ENCODE measurements around the gene YAP1. TPM values are rescaled to one million over a fixed set of nuclear protein-coding genes. Genes with fewer than 3 reads are reported as not detected.
A peak's percentile ranks its signal among the peaks of the same experiment; 100 is the strongest.
"Not testable (repeated sequence)": the region's sequence is repeated elsewhere in the genome, so short reads cannot be mapped to it uniquely, and the experiment has no call there.

YAP1 gene
- total and polyA plus RNA-seq, 4 experiments from 2014 or later = 0.44 to 0.75 TPM; not detected in 2

DNA sequence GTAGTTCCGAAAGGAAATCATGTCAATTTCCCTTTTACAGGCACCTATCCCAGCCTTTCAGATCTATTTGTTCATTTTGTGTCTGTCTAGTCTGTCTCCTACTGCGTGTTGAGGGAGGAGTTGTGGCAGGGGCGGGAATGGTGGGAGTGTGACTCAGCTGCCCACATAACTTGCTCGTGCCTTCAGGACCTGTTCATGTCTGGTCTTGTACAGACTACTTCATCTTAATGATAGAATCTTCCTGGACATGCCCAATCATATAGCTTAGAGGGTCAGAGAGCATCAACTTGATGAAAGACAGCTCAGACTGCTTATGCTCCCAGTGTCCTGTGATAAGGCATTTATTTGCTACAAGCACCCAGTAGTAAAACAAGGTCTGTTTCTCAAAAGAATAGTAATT, 146.0 kb downstream of the YAP1 start:
- Mint-ChIP-seq H3K9me3 (no peaks in the 10 kb centered on the region), H3K4me1 (no peaks in the 10 kb centered on the region), H3K27ac (no peak overlapping the region), H3K36me3 (no peaks in the 10 kb centered on the region), H3K4me3 (no peak overlapping the region), H3K27me3 (no peaks in the 10 kb centered on the region)
- intact Hi-C loops (cut with micrococcal nuclease) = no loop called here
- no peaks in the 10 kb centered on the region for H3K9me3 ChIP-seq (ENCODE audit: control insufficient read depth in 1 of 2, low read length in 2 of 2)
- ChIA-PET POLR2A (ENCODE audit: partially characterized antibody) (no interaction called here), CTCF (ENCODE audit: partially characterized antibody) (interaction anchor here (0.8 to 1.6 kb wide), 4 partner anchors 13 to 356 kb away, joined by 3 to 12 read pairs (median 3); no protein-coding TSS in a partner anchor)
- no peaks in the 10 kb centered on the region for H3K36me3 ChIP-seq (ENCODE audit: insufficient read depth, low read length)
- H3K4me3 ChIP-seq (ENCODE audit: low read length in 2 of 2) = no peak overlapping the region
- no peak overlapping the region for H3K27ac ChIP-seq (ENCODE audit: low read depth, low read length)
- no peaks in the 10 kb centered on the region for H3K27me3 ChIP-seq (ENCODE audit: insufficient read depth, low read length)
- no peak for DNase-seq
- no peaks in the 10 kb centered on the region for H3K4me1 ChIP-seq (ENCODE audit: insufficient read depth, low read length)

DNA sequence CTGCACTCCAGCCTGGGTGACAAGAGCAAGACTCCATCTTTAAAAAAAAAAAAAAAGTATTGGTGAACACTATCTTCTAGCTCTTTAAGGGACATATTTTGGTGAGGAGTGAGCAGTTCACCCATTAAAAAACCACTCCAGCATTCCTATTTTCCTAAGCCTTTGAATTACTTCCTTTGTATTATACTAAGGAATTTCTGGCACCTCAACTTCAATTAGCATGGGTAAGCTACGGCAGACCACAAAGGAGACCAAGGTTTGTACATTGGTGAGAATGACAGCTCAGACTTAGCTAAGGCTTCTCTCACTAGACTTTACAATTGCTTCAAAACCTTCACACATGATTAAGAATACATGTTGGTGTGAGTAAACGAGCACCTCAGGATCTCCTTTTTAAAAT, 150.0 kb downstream of the YAP1 start:
- POLR2A ChIA-PET (ENCODE audit: partially characterized antibody) = no interaction called here
- no peaks in the 10 kb centered on the region for H3K27me3 ChIP-seq (ENCODE audit: insufficient read depth, low read length)
- H3K36me3 ChIP-seq (ENCODE audit: insufficient read depth, low read length) = no peaks in the 10 kb centered on the region
- Mint-ChIP-seq H3K9me3 (no peaks in the 10 kb centered on the region), H3K36me3 (no peaks in the 10 kb centered on the region), H3K4me3 (no peak overlapping the region), H3K27me3 (no peaks in the 10 kb centered on the region), H3K27ac (no peak overlapping the region), H3K4me1 (no peaks in the 10 kb centered on the region)
- intact Hi-C loops (cut with micrococcal nuclease) = no loop called here
- no peak for DNase-seq
- H3K4me3 ChIP-seq (ENCODE audit: low read length in 2 of 2) = no peak overlapping the region
- no peak overlapping the region for H3K27ac ChIP-seq (ENCODE audit: low read depth, low read length)
- no peaks in the 10 kb centered on the region for H3K9me3 ChIP-seq (ENCODE audit: control insufficient read depth in 1 of 2, low read length in 2 of 2)
- CTCF ChIA-PET (ENCODE audit: partially characterized antibody) = interaction anchor here (0.9 to 1.5 kb wide), 2 partner anchors 9 to 82 kb away, joined by 3 to 4 read pairs; no protein-coding TSS in a partner anchor
- no peaks in the 10 kb centered on the region for H3K4me1 ChIP-seq (ENCODE audit: insufficient read depth, low read length)

DNA sequence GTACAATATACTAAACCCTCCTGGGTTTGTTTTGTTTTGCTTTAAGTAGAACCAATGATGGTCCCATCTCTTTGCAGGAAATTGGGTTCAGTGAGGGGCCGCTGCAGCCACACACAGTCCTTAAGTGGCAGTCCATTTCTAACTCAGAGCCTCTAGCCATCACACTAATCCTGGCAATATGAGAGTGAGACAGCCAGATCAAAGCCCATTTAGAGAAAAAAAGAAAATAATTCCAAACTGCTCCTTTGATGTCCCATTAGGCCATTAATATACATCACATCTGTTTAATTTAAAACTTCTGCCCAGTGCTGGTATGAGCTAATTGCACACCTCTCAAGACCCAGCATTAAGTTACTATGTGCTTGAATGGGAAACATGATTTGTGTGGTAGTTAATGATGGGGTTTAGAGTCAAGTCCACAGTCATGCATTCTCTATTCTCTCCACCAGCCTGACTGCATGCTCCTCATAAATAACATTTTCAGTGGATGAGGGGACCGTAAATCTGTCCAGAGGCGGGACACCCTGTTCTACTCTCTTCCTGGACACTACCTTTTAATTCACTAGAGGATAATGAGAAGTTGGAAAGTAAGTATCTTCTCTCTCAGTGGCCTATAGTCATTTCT, 153.2 kb downstream of the YAP1 start:
- no peaks in the 10 kb centered on the region for H3K9me3 ChIP-seq (ENCODE audit: control insufficient read depth in 1 of 2, low read length in 2 of 2)
- intact Hi-C loops (cut with micrococcal nuclease) = no loop called here
- no peaks in the 10 kb centered on the region for H3K27me3 Mint-ChIP-seq
- H3K9me3 Mint-ChIP-seq = no peaks in the 10 kb centered on the region
- no peaks in the 10 kb centered on the region for H3K27me3 ChIP-seq (ENCODE audit: insufficient read depth, low read length)
- H3K36me3 Mint-ChIP-seq = no peaks in the 10 kb centered on the region
- H3K4me3 Mint-ChIP-seq = no peak overlapping the region
- POLR2A ChIA-PET (ENCODE audit: partially characterized antibody) = no interaction called here
- CTCF ChIA-PET (ENCODE audit: partially characterized antibody) = no interaction called here
- no peaks in the 10 kb centered on the region for H3K36me3 ChIP-seq (ENCODE audit: insufficient read depth, low read length)
- no peak overlapping the region for H3K4me3 ChIP-seq (ENCODE audit: low read length in 2 of 2)
- DNase-seq = no peak
- no peak overlapping the region for H3K27ac ChIP-seq (ENCODE audit: low read depth, low read length)
- H3K27ac Mint-ChIP-seq = no peak overlapping the region
- peaks cover 4% of the 10 kb centered on the region for H3K4me1 ChIP-seq (ENCODE audit: insufficient read depth, low read length)
- H3K4me1 Mint-ChIP-seq = peaks cover 4 to 11% (median 8%) of the 10 kb centered on the region in 4 donors

DNA sequence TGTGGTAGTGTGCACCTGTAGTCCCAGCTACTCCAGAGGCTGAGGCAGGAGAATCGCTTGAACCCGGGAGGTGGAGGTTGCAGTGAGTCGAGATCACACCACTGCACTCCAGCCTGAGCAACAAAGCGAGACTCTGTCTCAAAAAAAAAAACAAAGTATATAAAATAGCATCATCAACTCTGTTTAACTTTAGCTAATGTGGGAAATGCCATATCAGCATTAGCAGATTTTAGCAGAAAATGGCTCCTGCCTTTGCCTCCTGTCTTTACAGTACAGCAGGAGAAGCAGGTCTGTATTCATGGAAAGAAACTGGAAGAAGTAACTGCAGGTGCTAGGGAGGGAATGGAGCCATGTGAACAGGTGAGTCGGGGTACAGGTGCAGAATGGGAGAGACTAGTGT, 154.5 kb downstream of the YAP1 start:
- H3K36me3 ChIP-seq (ENCODE audit: insufficient read depth, low read length); H3K27ac ChIP-seq (ENCODE audit: low read depth, low read length); DNase-seq; H3K27ac Mint-ChIP-seq; H3K27me3 Mint-ChIP-seq; CTCF ChIA-PET (ENCODE audit: partially characterized antibody); H3K9me3 ChIP-seq (ENCODE audit: control insufficient read depth in 1 of 2, low read length in 2 of 2); H3K9me3 Mint-ChIP-seq; H3K36me3 Mint-ChIP-seq; H3K4me3 Mint-ChIP-seq; H3K4me3 ChIP-seq (ENCODE audit: low read length in 2 of 2); intact Hi-C loops (cut with micrococcal nuclease); POLR2A ChIA-PET (ENCODE audit: partially characterized antibody); H3K27me3 ChIP-seq (ENCODE audit: insufficient read depth, low read length): not testable (repeated sequence)
- peaks cover 14% of the 10 kb centered on the region for H3K4me1 ChIP-seq (ENCODE audit: insufficient read depth, low read length)
- H3K4me1 Mint-ChIP-seq = peaks cover 12 to 23% (median 18%) of the 10 kb centered on the region in 4 donors

DNA sequence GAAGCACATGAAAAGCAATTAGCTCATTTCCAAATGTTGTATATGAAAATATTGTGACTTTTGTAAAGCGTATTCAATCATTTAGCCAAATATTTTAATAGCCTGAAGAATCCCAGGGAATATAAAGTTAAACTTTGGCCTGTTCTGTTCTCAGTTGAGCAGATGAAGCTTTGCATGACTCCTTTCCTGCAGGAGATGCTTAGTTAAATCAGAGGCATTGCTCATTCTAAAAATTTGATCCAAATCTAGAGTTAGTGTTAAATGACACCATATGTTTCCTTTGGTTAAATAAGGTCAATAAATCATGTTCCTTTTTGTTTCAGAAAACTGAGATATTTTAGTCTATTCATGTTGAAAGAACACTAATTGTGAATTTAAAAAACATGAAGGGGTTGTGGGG, 155.9 kb downstream of the YAP1 start:
- DNase-seq = no peak
- Histone ChIP-seq H3K36me3 (ENCODE audit: insufficient read depth, low read length) (no peaks in the 10 kb centered on the region), H3K27me3 (ENCODE audit: insufficient read depth, low read length) (no peaks in the 10 kb centered on the region), H3K4me1 (ENCODE audit: insufficient read depth, low read length) (peaks cover 19% of the 10 kb centered on the region), H3K27ac (ENCODE audit: low read depth, low read length) (no peak overlapping the region), H3K4me3 (ENCODE audit: low read length in 2 of 2) (no peak overlapping the region), H3K9me3 (ENCODE audit: control insufficient read depth in 1 of 2, low read length in 2 of 2) (no peaks in the 10 kb centered on the region)
- no peaks in the 10 kb centered on the region for H3K36me3 Mint-ChIP-seq
- H3K4me1 Mint-ChIP-seq = peaks cover 17 to 31% (median 22%) of the 10 kb centered on the region in 4 donors
- POLR2A ChIA-PET (ENCODE audit: partially characterized antibody) = no interaction called here
- no peaks in the 10 kb centered on the region for H3K9me3 Mint-ChIP-seq
- CTCF ChIA-PET (ENCODE audit: partially characterized antibody) = interaction anchor here (1.6 kb wide), 1 partner anchor 400 kb away, joined by 4 read pairs; no protein-coding TSS in a partner anchor
- intact Hi-C loops (cut with micrococcal nuclease) = no loop called here
- H3K4me3 Mint-ChIP-seq = no peak overlapping the region
- H3K27me3 Mint-ChIP-seq = no peaks in the 10 kb centered on the region
- peak overlapping the region in 1 of 7 donors; percentile 14 for H3K27ac Mint-ChIP-seq

DNA sequence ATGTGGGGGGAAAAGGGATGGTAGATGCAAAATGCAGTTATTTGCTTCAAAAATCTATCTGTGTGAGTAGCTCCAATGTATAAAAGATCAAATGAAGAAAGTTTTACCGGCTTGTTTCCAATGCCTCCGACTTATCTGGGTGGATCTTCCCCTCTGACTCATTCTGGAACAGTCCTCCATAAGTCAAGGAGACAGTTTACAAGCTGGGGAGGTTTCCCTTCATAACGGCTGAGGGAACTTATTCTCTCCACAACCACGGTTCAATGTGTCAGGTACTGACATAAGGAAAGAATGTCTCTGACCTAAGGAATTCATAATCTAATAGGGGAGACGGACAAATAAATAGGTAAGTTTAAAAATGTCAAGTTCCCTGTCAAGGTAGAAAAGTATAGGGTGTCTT, 157.4 kb downstream of the YAP1 start:
- ChIA-PET POLR2A (ENCODE audit: partially characterized antibody) (interaction anchor here (1.4 to 2.0 kb wide), 2 partner anchors 20 to 26 kb away, joined by 4 to 6 read pairs; no protein-coding TSS in a partner anchor), CTCF (ENCODE audit: partially characterized antibody) (interaction anchor here (0.7 to 2.3 kb wide), 11 partner anchors 13 to 399 kb away, joined by 3 to 12 read pairs (median 5); no protein-coding TSS in a partner anchor)
- peaks cover 0 to 4% of the 10 kb centered on the region in 2 donors for H3K27me3 Mint-ChIP-seq
- no peaks in the 10 kb centered on the region for H3K9me3 Mint-ChIP-seq
- no peak for DNase-seq
- no peak overlapping the region for H3K27ac ChIP-seq (ENCODE audit: low read depth, low read length)
- no peak overlapping the region for H3K4me3 ChIP-seq (ENCODE audit: low read length in 2 of 2)
- intact Hi-C loops (cut with micrococcal nuclease) = loop anchor here (1.0 to 2.0 kb wide), 2 partner anchors 49 to 352 kb away; partner anchors contain the start of genes BIRC3 and CEP126
- peaks cover 19 to 37% (median 26%) of the 10 kb centered on the region in 4 donors for H3K4me1 Mint-ChIP-seq
- no peaks in the 10 kb centered on the region for H3K36me3 ChIP-seq (ENCODE audit: insufficient read depth, low read length)
- H3K36me3 Mint-ChIP-seq = no peaks in the 10 kb centered on the region
- H3K27ac Mint-ChIP-seq = peak overlapping the region in 6 of 7 donors; percentile 34 to 88 (median 76)
- peaks cover 23% of the 10 kb centered on the region for H3K4me1 ChIP-seq (ENCODE audit: insufficient read depth, low read length)
- H3K9me3 ChIP-seq (ENCODE audit: control insufficient read depth in 1 of 2, low read length in 2 of 2) = no peaks in the 10 kb centered on the region
- peak overlapping the region in 7 of 8 donors; percentile 50 to 80 (median 65) for H3K4me3 Mint-ChIP-seq
- H3K27me3 ChIP-seq (ENCODE audit: insufficient read depth, low read length) = no peaks in the 10 kb centered on the region

DNA sequence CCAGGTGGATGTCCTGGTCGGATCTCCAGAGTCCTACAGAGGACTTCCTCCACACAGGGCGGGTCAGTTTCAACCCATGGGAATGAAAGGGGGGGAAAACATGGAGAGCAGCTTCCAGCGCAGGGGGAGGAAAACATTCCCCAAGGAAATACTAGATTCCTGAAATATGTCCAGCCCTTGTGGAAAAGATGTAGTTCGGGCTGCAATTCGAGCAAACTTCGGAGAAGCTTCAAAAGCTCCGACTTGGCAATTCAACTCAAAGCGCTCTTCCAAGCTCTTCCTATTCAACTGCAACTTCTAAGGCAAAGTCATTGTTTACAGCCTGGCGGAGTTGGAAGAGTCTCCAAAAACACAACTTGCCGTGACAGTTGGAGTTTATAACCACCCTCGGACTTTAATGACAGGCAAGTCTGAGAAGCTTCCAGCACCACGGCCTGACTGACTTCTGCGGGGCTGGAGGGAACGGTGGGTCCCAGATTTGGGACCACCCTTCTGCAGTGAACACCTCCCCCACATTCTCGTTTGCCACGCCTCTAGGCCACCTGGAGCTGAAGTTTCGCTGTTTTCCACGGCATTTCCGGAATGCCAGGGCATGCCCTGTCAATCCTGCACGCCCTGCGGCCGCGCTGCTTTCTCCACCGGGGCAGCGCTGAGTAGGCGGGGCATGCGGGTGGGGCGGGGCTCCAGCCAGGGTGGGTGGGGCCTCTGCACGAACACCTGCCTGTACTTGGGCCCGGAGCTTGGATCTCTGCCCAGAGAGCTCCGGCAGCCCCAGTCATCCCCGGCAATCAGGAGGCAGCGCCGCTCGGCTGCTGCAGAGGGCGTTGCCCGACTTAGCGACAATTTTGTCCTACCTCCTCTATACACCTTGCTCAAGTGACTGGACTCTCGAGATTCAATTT, 158.1 kb downstream of the YAP1 start:
- Mint-ChIP-seq H3K4me1 (peaks cover 21 to 37% (median 27%) of the 10 kb centered on the region in 4 donors), H3K27me3 (peaks cover 0 to 4% of the 10 kb centered on the region in 2 donors), H3K36me3 (no peaks in the 10 kb centered on the region), H3K4me3 (peak overlapping the region; percentile 65 to 84 (median 77)), H3K9me3 (no peaks in the 10 kb centered on the region), H3K27ac (peak overlapping the region; percentile 68 to 88 (median 78))
- H3K9me3 ChIP-seq (ENCODE audit: control insufficient read depth in 1 of 2, low read length in 2 of 2) = no peaks in the 10 kb centered on the region
- H3K36me3 ChIP-seq (ENCODE audit: insufficient read depth, low read length) = no peaks in the 10 kb centered on the region
- no peak overlapping the region for H3K27ac ChIP-seq (ENCODE audit: low read depth, low read length)
- peaks cover 23% of the 10 kb centered on the region for H3K4me1 ChIP-seq (ENCODE audit: insufficient read depth, low read length)
- H3K27me3 ChIP-seq (ENCODE audit: insufficient read depth, low read length) = no peaks in the 10 kb centered on the region
- ChIA-PET CTCF (ENCODE audit: partially characterized antibody) (interaction anchor here (0.5 to 2.7 kb wide), 31 partner anchors 8 to 398 kb away, joined by 3 to 17 read pairs (median 4); no protein-coding TSS in a partner anchor), POLR2A (ENCODE audit: partially characterized antibody) (interaction anchor here (0.8 to 2.0 kb wide), 11 partner anchors 12 to 353 kb away, joined by 3 to 6 read pairs (median 3); partner anchors contain the start of gene CEP126)
- intact Hi-C loops (cut with micrococcal nuclease) = loop anchor here (1.0 to 2.0 kb wide), 2 partner anchors 48 to 353 kb away; partner anchors contain the start of genes BIRC3 and CEP126
- DNase-seq = peak; percentile 80 to 88 (median 85)
- H3K4me3 ChIP-seq (ENCODE audit: low read length in 2 of 2) = peak overlapping the region; percentile 45 to 49

Data from CD4-positive, alpha-beta memory T cell (primary cell).